ENCODE data around the gene SLC32A1. TPM values are rescaled to one million over a fixed set of nuclear protein-coding genes. Genes with fewer than 3 reads are reported as not detected.

Gene SLC32A1
- total and polyA plus RNA-seq, 7 experiments from 2014 or later: 0.19 to 0.24 TPM; not detected in 5

- ATAC-seq: peak; percentile 87
- H3K4me3 ChIP-seq (ENCODE audit: low read length): peak overlapping the region; percentile 63
- no peaks in the 10 kb centered on the region for H3K9me3 ChIP-seq (ENCODE audit: control insufficient read depth in 2 of 3, low read length in 3 of 3)
- H3K27me3 Mint-ChIP-seq: peaks cover 89 to 96% (median 92%) of the 10 kb centered on the region in 5 donors
- peaks cover 32 to 52% (median 44%) of the 10 kb centered on the region in 7 donors for H3K4me1 Mint-ChIP-seq
- intact Hi-C loops (cut with micrococcal nuclease): loop anchor here (1.0 to 5.0 kb wide), 6 partner anchors 17 to 162 kb away; partner anchors contain the start of gene ACTR5 (in 2 of the 2)
- H3K27me3 ChIP-seq (ENCODE audit: control insufficient read depth in 2 of 2, insufficient read depth in 2 of 2, low read length in 2 of 2): peaks cover 39 to 41% of the 10 kb centered on the region in 2 donors
- peak; percentile 53 to 84 (median 70) for DNase-seq
- H3K36me3 ChIP-seq (ENCODE audit: control insufficient read depth in 2 of 3, insufficient read depth in 3 of 3, low read length in 3 of 3): no peaks in the 10 kb centered on the region
- peak overlapping the region; percentile 65 to 86 (median 77) for H3K4me3 Mint-ChIP-seq
- peaks cover 0 to 16% (median 0%) of the 10 kb centered on the region in 5 donors for H3K36me3 Mint-ChIP-seq
- H3K4me1 ChIP-seq (ENCODE audit: control insufficient read depth in 2 of 2, insufficient read depth in 2 of 2, low read length in 2 of 2): peaks cover 24 to 32% of the 10 kb centered on the region in 2 donors
- ChIA-PET POLR2A (interaction anchor here (0.6 to 1.0 kb wide), 3 partner anchors 18 to 230 kb away, joined by 3 to 4 read pairs (median 3); partner anchors contain the start of genes ACTR5 and DHX35), CTCF (interaction anchor here (0.7 to 1.0 kb wide), 4 partner anchors 21 to 162 kb away, joined by 3 to 4 read pairs (median 4); no protein-coding TSS in a partner anchor)
- peaks cover 0 to 16% (median 2%) of the 10 kb centered on the region in 11 donors for H3K9me3 Mint-ChIP-seq
- H3K27ac ChIP-seq (ENCODE audit: low read depth, low read length): no peak overlapping the region
- peak overlapping the region in 6 of 9 donors; percentile 6 to 80 (median 44) for H3K27ac Mint-ChIP-seq
These were observed 6.9 kb downstream of the SLC32A1 start for GRCh38 chr20:38730989-38731737.

- Mint-ChIP-seq H3K36me3 (peaks cover 0 to 13% (median 0%) of the 10 kb centered on the region in 5 donors), H3K4me1 (peaks cover 28 to 48% (median 40%) of the 10 kb centered on the region in 7 donors), H3K27ac (peak overlapping the region in 1 of 9 donors; percentile 7), H3K27me3 (peaks cover 88 to 97% (median 91%) of the 10 kb centered on the region in 5 donors), H3K4me3 (peak overlapping the region; percentile 65 to 86 (median 77)), H3K9me3 (peaks cover 0 to 14% (median 2%) of the 10 kb centered on the region in 11 donors)
- no peak overlapping the region for H3K27ac ChIP-seq (ENCODE audit: low read depth, low read length)
- ATAC-seq (no peak), DNase-seq (no peak)
- H3K4me1 ChIP-seq (ENCODE audit: control insufficient read depth in 2 of 2, insufficient read depth in 2 of 2, low read length in 2 of 2): peaks cover 24 to 30% of the 10 kb centered on the region in 2 donors
- H3K9me3 ChIP-seq (ENCODE audit: control insufficient read depth in 2 of 3, low read length in 3 of 3): no peaks in the 10 kb centered on the region
- H3K36me3 ChIP-seq (ENCODE audit: control insufficient read depth in 2 of 3, insufficient read depth in 3 of 3, low read length in 3 of 3): no peaks in the 10 kb centered on the region
- peaks cover 39 to 41% of the 10 kb centered on the region in 2 donors for H3K27me3 ChIP-seq (ENCODE audit: control insufficient read depth in 2 of 2, insufficient read depth in 2 of 2, low read length in 2 of 2)
- POLR2A ChIA-PET: interaction anchor here (0.6 to 1.0 kb wide), 3 partner anchors 17 to 230 kb away, joined by 3 to 4 read pairs (median 3); partner anchors contain the start of genes ACTR5 and DHX35
- H3K4me3 ChIP-seq (ENCODE audit: low read length): no peak overlapping the region
- intact Hi-C loops (cut with micrococcal nuclease): loop anchor here (1.0 to 5.0 kb wide), 6 partner anchors 17 to 162 kb away; partner anchors contain the start of gene ACTR5 (in 2 of the 2)
- CTCF ChIA-PET: interaction anchor here (1.0 kb wide), 1 partner anchor 25 kb away, joined by 3 read pairs; no protein-coding TSS in a partner anchor
These were observed 7.4 kb downstream of the SLC32A1 start for GRCh38 chr20:38731738-38732113.

- Histone ChIP-seq H3K27ac (ENCODE audit: low read depth, low read length) (no peak overlapping the region), H3K4me3 (ENCODE audit: low read length) (no peak overlapping the region), H3K36me3 (ENCODE audit: control insufficient read depth in 2 of 3, insufficient read depth in 3 of 3, low read length in 3 of 3) (no peaks in the 10 kb centered on the region), H3K4me1 (ENCODE audit: control insufficient read depth in 2 of 2, insufficient read depth in 2 of 2, low read length in 2 of 2) (peaks cover 21 to 26% of the 10 kb centered on the region in 2 donors), H3K9me3 (ENCODE audit: control insufficient read depth in 2 of 3, low read length in 3 of 3) (no peaks in the 10 kb centered on the region), H3K27me3 (ENCODE audit: control insufficient read depth in 2 of 2, insufficient read depth in 2 of 2, low read length in 2 of 2) (peaks cover 28 to 39% of the 10 kb centered on the region in 2 donors)
- Mint-ChIP-seq H3K4me1 (peaks cover 18 to 35% (median 27%) of the 10 kb centered on the region in 7 donors), H3K27me3 (peaks cover 80 to 92% (median 90%) of the 10 kb centered on the region in 5 donors), H3K36me3 (peaks cover 0 to 10% (median 0%) of the 10 kb centered on the region in 5 donors), H3K27ac (no peak overlapping the region), H3K9me3 (peaks cover 0 to 13% (median 2%) of the 10 kb centered on the region in 11 donors), H3K4me3 (no peak overlapping the region)
- DNase-seq: no peak
- ATAC-seq: no peak
- ChIA-PET POLR2A (interaction anchor here (0.9 kb wide), 1 partner anchor 15 kb away, joined by 3 read pairs; the partner anchor contains the start of gene ACTR5), CTCF (interaction anchor here (0.7 to 0.9 kb wide), 2 partner anchors 20 to 162 kb away, joined by 4 read pairs; no protein-coding TSS in a partner anchor)
- intact Hi-C loops (cut with micrococcal nuclease): loop anchor here in 1 of 2 donors (5.0 kb wide), 2 partner anchors 46 to 86 kb away; no protein-coding TSS in a partner anchor
These were observed 8.7 kb downstream of the SLC32A1 start for GRCh38 chr20:38732981-38733380.

GRCh38 chr20:38735172-38735571, 10.9 kb downstream of the SLC32A1 start:
- CTCF ChIA-PET: no interaction called here
- Histone ChIP-seq H3K4me3 (ENCODE audit: low read length) (no peak overlapping the region), H3K27me3 (ENCODE audit: control insufficient read depth in 2 of 2, insufficient read depth in 2 of 2, low read length in 2 of 2) (peaks cover 23% of the 10 kb centered on the region in 2 donors), H3K4me1 (ENCODE audit: control insufficient read depth in 2 of 2, insufficient read depth in 2 of 2, low read length in 2 of 2) (peaks cover 11 to 17% of the 10 kb centered on the region in 2 donors), H3K9me3 (ENCODE audit: control insufficient read depth in 2 of 3, low read length in 3 of 3) (no peaks in the 10 kb centered on the region), H3K27ac (ENCODE audit: low read depth, low read length) (no peak overlapping the region), H3K36me3 (ENCODE audit: control insufficient read depth in 2 of 3, insufficient read depth in 3 of 3, low read length in 3 of 3) (no peaks in the 10 kb centered on the region)
- Mint-ChIP-seq H3K4me1 (peaks cover 8 to 17% (median 14%) of the 10 kb centered on the region in 7 donors), H3K27me3 (peaks cover 67 to 88% (median 84%) of the 10 kb centered on the region in 5 donors), H3K36me3 (peaks cover 0 to 2% (median 0%) of the 10 kb centered on the region in 5 donors), H3K9me3 (peaks cover 0 to 6% (median 0%) of the 10 kb centered on the region in 11 donors), H3K27ac (no peak overlapping the region), H3K4me3 (no peak overlapping the region)
- intact Hi-C loops (cut with micrococcal nuclease): no loop called here
- DNase-seq (no peak), ATAC-seq (no peak)
- POLR2A ChIA-PET: no interaction called here

GRCh38 chr20:38737887-38738286, 13.6 kb downstream of the SLC32A1 start:
- ChIA-PET POLR2A (no interaction called here), CTCF (interaction anchor here (0.7 kb wide), 1 partner anchor 105 kb away, joined by 3 read pairs; no protein-coding TSS in a partner anchor)
- no peaks in the 10 kb centered on the region for H3K36me3 ChIP-seq (ENCODE audit: control insufficient read depth in 2 of 3, insufficient read depth in 3 of 3, low read length in 3 of 3)
- no peak overlapping the region for H3K27ac ChIP-seq (ENCODE audit: low read depth, low read length)
- H3K27me3 ChIP-seq (ENCODE audit: control insufficient read depth in 2 of 2, insufficient read depth in 2 of 2, low read length in 2 of 2): peaks cover 3 to 9% of the 10 kb centered on the region in 2 donors
- intact Hi-C loops (cut with micrococcal nuclease): no loop called here
- Mint-ChIP-seq H3K36me3 (no peaks in the 10 kb centered on the region), H3K9me3 (no peaks in the 10 kb centered on the region), H3K27me3 (peaks cover 64 to 90% (median 83%) of the 10 kb centered on the region in 5 donors), H3K4me1 (no peaks in the 10 kb centered on the region), H3K27ac (no peak overlapping the region), H3K4me3 (no peak overlapping the region)
- no peak for ATAC-seq
- H3K4me1 ChIP-seq (ENCODE audit: control insufficient read depth in 2 of 2, insufficient read depth in 2 of 2, low read length in 2 of 2): no peaks in the 10 kb centered on the region
- H3K9me3 ChIP-seq (ENCODE audit: control insufficient read depth in 2 of 3, low read length in 3 of 3): no peaks in the 10 kb centered on the region
- no peak overlapping the region for H3K4me3 ChIP-seq (ENCODE audit: low read length)
- DNase-seq: no peak

GRCh38 chr20:38745757-38746156, 21.5 kb downstream of the SLC32A1 start:
- Mint-ChIP-seq H3K4me3 (no peak overlapping the region), H3K27ac (peak overlapping the region in 1 of 9 donors; percentile 41)

More at GRCh38 chr20:38745757-38746156, 21.5 kb downstream of the SLC32A1 start:
- Mint-ChIP-seq H3K4me1 (peaks cover 11 to 26% (median 21%) of the 10 kb centered on the region in 7 donors), H3K27me3 (peaks cover 18 to 35% (median 24%) of the 10 kb centered on the region in 5 donors), H3K36me3 (peaks cover 0 to 1% (median 0%) of the 10 kb centered on the region in 5 donors), H3K9me3 (no peaks in the 10 kb centered on the region)
- H3K4me1 ChIP-seq (ENCODE audit: control insufficient read depth in 2 of 2, insufficient read depth in 2 of 2, low read length in 2 of 2): peaks cover 12 to 13% of the 10 kb centered on the region in 2 donors
- intact Hi-C loops (cut with micrococcal nuclease): loop anchor here in 1 of 2 donors (5.0 kb wide), 1 partner anchor 113 kb away; no protein-coding TSS in a partner anchor
- CTCF ChIA-PET: no interaction called here
- DNase-seq (no peak), ATAC-seq (no peak)
- H3K27ac ChIP-seq (ENCODE audit: low read depth, low read length): no peak overlapping the region
- H3K4me3 ChIP-seq (ENCODE audit: low read length): no peak overlapping the region
- POLR2A ChIA-PET: interaction anchor here (1.0 kb wide), 1 partner anchor 60 kb away, joined by 3 read pairs; the partner anchor contains the start of gene PPP1R16B
- H3K27me3 ChIP-seq (ENCODE audit: control insufficient read depth in 2 of 2, insufficient read depth in 2 of 2, low read length in 2 of 2): no peaks in the 10 kb centered on the region
- H3K36me3 ChIP-seq (ENCODE audit: control insufficient read depth in 2 of 3, insufficient read depth in 3 of 3, low read length in 3 of 3): peaks cover 0 to 4% (median 0%) of the 10 kb centered on the region in 3 experiments
- H3K9me3 ChIP-seq (ENCODE audit: control insufficient read depth in 2 of 3, low read length in 3 of 3): no peaks in the 10 kb centered on the region

All from naive thymus-derived CD4-positive, alpha-beta T cell (primary cell).